SK-N-MC (cell line): ENCODE measurements around the gene LRRFIP2.

Experiments
- EZH2 ChIP-seq: fragments of 200-600 bp; sonication (generic); IDR thresholded peaks from one replicate; pipeline ENCODE4 v1.6.1; 2017; ENCODE audit warnings: antibody characterized with exemption
- POLR2AphosphoS5 ChIP-seq: IDR thresholded peaks from 2 replicates; pipeline ENCODE4 v1.6.1; 2012; ENCODE audit warnings: mild to moderate bottlenecking, low read depth, low read length, borderline replicate concordance

DNA sequence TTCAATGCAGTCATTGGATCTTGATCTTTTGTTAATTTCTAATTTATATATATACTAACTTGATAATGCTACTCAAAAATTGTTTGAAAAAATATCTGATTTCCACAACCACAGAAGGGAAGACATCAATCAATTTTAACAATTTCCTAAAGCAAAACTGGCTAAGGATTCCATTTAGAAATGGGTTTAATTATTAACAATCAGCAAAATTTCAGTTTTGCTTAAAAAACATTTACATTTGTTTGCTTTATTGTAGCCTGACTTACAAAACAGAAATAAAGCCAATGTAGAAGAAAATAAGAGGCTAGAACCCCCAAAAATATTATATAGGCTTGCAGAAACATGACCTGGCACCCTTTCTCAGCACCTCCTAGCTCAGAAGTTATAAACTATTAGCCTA lies 74.9 kb downstream of the LRRFIP2 start:
- TF ChIP-seq POLR2AphosphoS5 (no peak), EZH2 (no peak)
